ENCODE data around the gene PPM1M. TPM values are rescaled to one million over a fixed set of nuclear protein-coding genes. Genes with fewer than 3 reads are reported as not detected.

PPM1M gene
- total RNA-seq, 4 donors from 2014 or later = 13.0 to 44.7 (median 35.3) TPM

GRCh38 chr3:52272831-52273230 lies 27.3 kb downstream of the PPM1M start:
- no peak for TF ChIP-seq CTCF (IDR thresholded peaks at IDR 0.05; ENCODE audit: low read depth)

- no peak for TF ChIP-seq CTCF (IDR thresholded peaks at IDR 0.05; ENCODE audit: low read depth)
These were observed 31.8 kb downstream of the PPM1M start for GRCh38 chr3:52277071-52277964.

- TF ChIP-seq CTCF (IDR thresholded peaks at IDR 0.05; ENCODE audit: low read depth) = no peak
These were observed 32.5 kb downstream of the PPM1M start for GRCh38 chr3:52277972-52278509.

GRCh38 chr3:52278510-52279069 lies 33.0 kb downstream of the PPM1M start, which contains the start of gene WDR82:
Gene WDR82 (minus strand): TSS chr3:52278649. CDS start chr3:52278361, 288 bp downstream.
- TF ChIP-seq CTCF (IDR thresholded peaks at IDR 0.05; ENCODE audit: low read depth) = no peak

GRCh38 chr3:52279596-52279995 lies 34.0 kb downstream of the PPM1M start:
- TF ChIP-seq CTCF (IDR thresholded peaks at IDR 0.05; ENCODE audit: low read depth) = no peak

GRCh38 chr3:52280050-52280461 lies 34.5 kb downstream of the PPM1M start:
- TF ChIP-seq CTCF (IDR thresholded peaks at IDR 0.05; ENCODE audit: low read depth) = no peak
